ENCODE results near the gene ZNF524. TPM values are rescaled to one million over a fixed set of nuclear protein-coding genes. Genes with fewer than 3 reads are reported as not detected.
A peak's percentile ranks its signal among the peaks of the same experiment; 100 is the strongest.

The ZNF524 gene
- total RNA-seq, 3 donors from 2014 or later (not counting 1 experiment from before 2014, with no cell fraction given): 9.2 to 12.6 (median 12.5) TPM

GRCh38 chr19:55622242-55622969 lies 22.3 kb downstream of the ZNF524 start:
- 98% methylated on average over 40 of the region's 40 CpGs for WGBS (ENCODE audit: insufficient coverage)
- Mint-ChIP-seq H3K27ac (no peak overlapping the region), H3K4me1 (peaks cover 14 to 31% of the 10 kb centered on the region in 2 donors), H3K4me3 (no peak overlapping the region), H3K27me3 (ENCODE audit: low read depth in 2 of 2) (no peaks in the 10 kb centered on the region), H3K9me3 (no peaks in the 10 kb centered on the region), H3K36me3 (no peaks in the 10 kb centered on the region)
- Histone ChIP-seq H3K27ac (ENCODE audit: low read length) (no peak overlapping the region), H3K27me3 (ENCODE audit: control insufficient read depth, insufficient read depth, low read length) (no peaks in the 10 kb centered on the region), H3K36me3 (ENCODE audit: control insufficient read depth, insufficient read depth, low read length) (peaks cover 4% of the 10 kb centered on the region), H3K4me3 (ENCODE audit: low read length) (no peak overlapping the region), H3K4me1 (ENCODE audit: control insufficient read depth, insufficient read depth, low read length) (peaks cover 21% of the 10 kb centered on the region), H3K9me3 (ENCODE audit: control insufficient read depth, insufficient read depth, low read length) (no peaks in the 10 kb centered on the region)
- TF ChIP-seq, protein P1, sequence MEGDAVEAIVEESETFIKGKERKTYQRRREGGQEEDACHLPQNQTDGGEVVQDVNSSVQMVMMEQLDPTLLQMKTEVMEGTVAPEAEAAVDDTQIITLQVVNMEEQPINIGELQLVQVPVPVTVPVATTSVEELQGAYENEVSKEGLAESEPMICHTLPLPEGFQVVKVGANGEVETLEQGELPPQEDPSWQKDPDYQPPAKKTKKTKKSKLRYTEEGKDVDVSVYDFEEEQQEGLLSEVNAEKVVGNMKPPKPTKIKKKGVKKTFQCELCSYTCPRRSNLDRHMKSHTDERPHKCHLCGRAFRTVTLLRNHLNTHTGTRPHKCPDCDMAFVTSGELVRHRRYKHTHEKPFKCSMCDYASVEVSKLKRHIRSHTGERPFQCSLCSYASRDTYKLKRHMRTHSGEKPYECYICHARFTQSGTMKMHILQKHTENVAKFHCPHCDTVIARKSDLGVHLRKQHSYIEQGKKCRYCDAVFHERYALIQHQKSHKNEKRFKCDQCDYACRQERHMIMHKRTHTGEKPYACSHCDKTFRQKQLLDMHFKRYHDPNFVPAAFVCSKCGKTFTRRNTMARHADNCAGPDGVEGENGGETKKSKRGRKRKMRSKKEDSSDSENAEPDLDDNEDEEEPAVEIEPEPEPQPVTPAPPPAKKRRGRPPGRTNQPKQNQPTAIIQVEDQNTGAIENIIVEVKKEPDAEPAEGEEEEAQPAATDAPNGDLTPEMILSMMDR (IDR thresholded peaks at IDR 0.05): no peak
- intact Hi-C loops (cut with micrococcal nuclease): no loop called here
- no peak for DNase-seq
- ATAC-seq: no peak

GRCh38 chr19:55623130-55623529 lies 23.0 kb downstream of the ZNF524 start:
- no peaks in the 10 kb centered on the region for H3K27me3 ChIP-seq (ENCODE audit: control insufficient read depth, insufficient read depth, low read length)
- intact Hi-C loops (cut with micrococcal nuclease): no loop called here
- Mint-ChIP-seq H3K27me3 (ENCODE audit: low read depth in 2 of 2) (no peaks in the 10 kb centered on the region), H3K4me3 (no peak overlapping the region), H3K4me1 (peaks cover 14 to 31% of the 10 kb centered on the region in 2 donors), H3K27ac (peak overlapping the region; percentile 88 to 98), H3K9me3 (no peaks in the 10 kb centered on the region), H3K36me3 (no peaks in the 10 kb centered on the region)
- no peak overlapping the region for H3K27ac ChIP-seq (ENCODE audit: low read length)
- H3K4me1 ChIP-seq (ENCODE audit: control insufficient read depth, insufficient read depth, low read length): peaks cover 21% of the 10 kb centered on the region
- TF ChIP-seq, protein P1 (IDR thresholded peaks at IDR 0.05): no peak
- H3K4me3 ChIP-seq (ENCODE audit: low read length): no peak overlapping the region
- no peak for ATAC-seq
- whole genome bisulfite sequencing (ENCODE audit: insufficient coverage): 98% methylated on average over 6 of the region's 7 CpGs
- H3K9me3 ChIP-seq (ENCODE audit: control insufficient read depth, insufficient read depth, low read length): no peaks in the 10 kb centered on the region
- DNase-seq: no peak
- H3K36me3 ChIP-seq (ENCODE audit: control insufficient read depth, insufficient read depth, low read length): no peaks in the 10 kb centered on the region

DNA sequence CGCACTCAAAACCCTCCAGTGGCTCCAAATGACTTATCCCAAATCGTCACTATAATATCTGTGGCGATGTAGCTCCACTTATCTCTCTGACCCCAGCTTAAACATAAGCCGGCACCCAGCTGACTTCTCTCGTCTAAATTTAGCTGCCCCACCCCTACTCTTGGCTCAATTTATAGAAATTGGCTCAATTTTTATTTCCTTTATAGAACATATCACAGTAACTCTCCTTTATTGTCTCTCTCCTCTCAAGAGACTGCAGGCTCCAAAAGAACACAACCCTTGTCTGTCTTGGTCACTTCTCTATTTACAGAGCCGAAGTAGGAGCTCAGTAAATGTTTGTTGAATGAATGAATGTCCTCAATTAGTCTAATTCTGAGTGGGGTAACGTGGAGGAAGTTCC lies 23.5 kb downstream of the ZNF524 start:
- Mint-ChIP-seq H3K4me3 (no peak overlapping the region), H3K27me3 (ENCODE audit: low read depth in 2 of 2) (no peaks in the 10 kb centered on the region), H3K27ac (peak overlapping the region; percentile 88 to 98), H3K4me1 (peaks cover 14 to 29% of the 10 kb centered on the region in 2 donors), H3K36me3 (no peaks in the 10 kb centered on the region), H3K9me3 (no peaks in the 10 kb centered on the region)
- Histone ChIP-seq H3K4me3 (ENCODE audit: low read length) (no peak overlapping the region), H3K9me3 (ENCODE audit: control insufficient read depth, insufficient read depth, low read length) (no peaks in the 10 kb centered on the region), H3K4me1 (ENCODE audit: control insufficient read depth, insufficient read depth, low read length) (peaks cover 20% of the 10 kb centered on the region), H3K27me3 (ENCODE audit: control insufficient read depth, insufficient read depth, low read length) (no peaks in the 10 kb centered on the region), H3K36me3 (ENCODE audit: control insufficient read depth, insufficient read depth, low read length) (no peaks in the 10 kb centered on the region), H3K27ac (ENCODE audit: low read length) (peak overlapping the region; percentile 40)
- 94% methylated on average over 6 of the region's 7 CpGs for WGBS (ENCODE audit: insufficient coverage)
- DNase-seq: no peak
- intact Hi-C loops (cut with micrococcal nuclease): no loop called here
- no peak for ATAC-seq
- TF ChIP-seq, protein P1 (IDR thresholded peaks at IDR 0.05): no peak
